K562 (cell line): Measurements from ENCODE around the gene PDZK1IP1. TPM values are rescaled to one million over a fixed set of nuclear protein-coding genes. Genes with fewer than 3 reads are reported as not detected.

Experiments
- ATAC-seq: fragments of 200-7000 bp; cut with Tn5 transposase; 3 replicates; pipeline ENCODE4 v1.9.1; 2020; ENCODE audit warnings: moderate library complexity
- BruUV-seq: library from RNA; stranded (reverse); fragments of 400-500 nt; replicated peaks from 2 replicates; lab custom pipeline; 2021; lab: Mats Ljungman, UMichigan
- CTCF ChIA-PET: fragments of 300-600 bp; formaldehyde crosslinking; extraction: SDS; loops from one replicate; lab custom pipeline; 2021; ENCODE audit warnings: low intra/inter-chr PET ratio; lab: Yijun Ruan, JAX
- POLR2A ChIA-PET: fragments of 300-600, 350-650 bp; sonication (Branson Sonifier 250); formaldehyde crosslinking; extraction: SDS; loops from one replicate; lab custom pipeline; 2021; ENCODE audit warnings: antibody characterized with exemption, inconsistent platforms; lab: Yijun Ruan, JAX
- DNase-seq, 4 experiments: peaks; one replicate each; pipeline versions ENCODE4 v3.0.0 to v3.0.0-alpha.2; 2011 to 2018; ENCODE audit warnings: low spot score in 3 of 4, mixed read lengths in 3 of 4; ENCODE audit errors: extremely low read depth in 1 of 4
- FAIRE-seq: peaks from 2 replicates; lab custom pipeline; 2011; peaks lifted over from hg19 to GRCh38; lab: Jason Lieb, UNC
- H2AFZ ChIP-seq: 2 replicates; pipeline ENCODE4 v1.6.0; 2011; ENCODE audit warnings: low read depth, low read length, control low read depth, inconsistent platforms
- H3K27ac ChIP-seq: fragments of 200-600 bp; 3 replicates; pipeline ENCODE4 v1.8.0; 2011; ENCODE audit warnings: low read depth, mild to moderate bottlenecking, control low read depth, inconsistent platforms, low read length, moderate library complexity, mixed read lengths; ENCODE audit errors: extremely low read depth
- H3K27me3 ChIP-seq, 2 experiments: fragments of 300-600 bp in 1 of 2; 2 replicates in 1 of 2; 3 replicates in 1 of 2; pipeline versions ENCODE4 v1.6.0 to v1.8.0; 2011; ENCODE audit warnings: inconsistent platforms in 2 of 2, low read length in 2 of 2, mild to moderate bottlenecking in 1 of 2, mixed read lengths in 1 of 2, moderate library complexity in 1 of 2; ENCODE audit not compliant: control insufficient read depth in 2 of 2, insufficient read depth in 2 of 2
- H3K36me3 ChIP-seq: fragments of 300-600 bp; 3 replicates; pipeline ENCODE4 v1.8.0; 2011; ENCODE audit warnings: mild to moderate bottlenecking, low read length, inconsistent platforms; ENCODE audit not compliant: control insufficient read depth, insufficient read depth
- H3K4me1 ChIP-seq, 2 experiments: fragments of 200-600 bp in 1 of 2; replicated peaks in 1 of 2; 2 replicates in 1 of 2; 3 replicates in 1 of 2; pipeline versions ENCODE4 v1.5.1 to v1.8.0; 2011; ENCODE audit warnings: inconsistent platforms in 2 of 2, low read length in 2 of 2, mild to moderate bottlenecking in 1 of 2, mixed read lengths in 1 of 2, moderate library complexity in 1 of 2; ENCODE audit not compliant: control insufficient read depth in 2 of 2, insufficient read depth in 2 of 2
- H3K4me2 ChIP-seq: 2 replicates; pipeline ENCODE4 v1.6.1; 2011; ENCODE audit warnings: low read length, control low read depth, inconsistent platforms, mixed read lengths; ENCODE audit not compliant: insufficient read depth
- H3K4me3 ChIP-seq: fragments of 200-600 bp; sonication (generic), shearing (Covaris generic); 2 replicates; pipeline ENCODE4 v1.5.1; 2016; ENCODE audit warnings: control low read depth, inconsistent platforms
- H3K79me2 ChIP-seq: fragments of 200-600 bp; 3 replicates; pipeline ENCODE4 v1.8.0; 2011; ENCODE audit warnings: low read length, inconsistent platforms; ENCODE audit not compliant: control insufficient read depth, insufficient read depth
- H3K9ac ChIP-seq, 2 experiments: 2 replicates each; pipeline versions ENCODE4 v1.6.0 to v1.6.1; 2011; ENCODE audit warnings: low read depth in 2 of 2, low read length in 2 of 2, control low read depth in 1 of 2, inconsistent platforms in 1 of 2, mild to moderate bottlenecking in 1 of 2, mixed read lengths in 1 of 2; ENCODE audit not compliant: insufficient read depth in 1 of 2
- H3K9me1 ChIP-seq: one replicate; pipeline ENCODE4 v1.6.0; 2011; ENCODE audit warnings: inconsistent platforms, mild to moderate bottlenecking, low read length, moderate library complexity; ENCODE audit not compliant: control insufficient read depth, insufficient read depth
- H3K9me3 ChIP-seq: replicated peaks from 2 replicates; pipeline ENCODE4 v1.5.1; 2011; ENCODE audit warnings: low read depth, low read length, inconsistent platforms; ENCODE audit not compliant: control insufficient read depth, insufficient read depth
- H4K20me1 ChIP-seq: replicated peaks from 2 replicates; pipeline ENCODE4 v1.6.1; 2011; ENCODE audit warnings: low read length, inconsistent platforms, mixed read lengths; ENCODE audit not compliant: control insufficient read depth, insufficient read depth
- ETV6 ChIP-seq, 3 experiments: fragments of 150-350 bp in 1 of 3; sonication (generic) in 1 of 3; formaldehyde crosslinking in 1 of 3; IDR thresholded peaks; 2 replicates each; pipeline versions ENCODE4 v1.6.1 to v1.8.0; 2014 to 2022; ENCODE audit warnings: borderline replicate concordance in 2 of 3, low read depth in 2 of 3, antibody characterized with exemption in 1 of 3, low read length in 1 of 3, mild to moderate bottlenecking in 1 of 3, missing genetic modification reagents in 1 of 3
- GABPB2 ChIP-seq: fragments of 250-450 bp; sonication (Bioruptor Pico); conservative IDR thresholded peaks from 2 replicates; pipeline ENCODE4 v1.5.1; 2021; ENCODE audit warnings: mild to moderate bottlenecking
- POLR2B ChIP-seq: fragments of 450-650 bp; IDR thresholded peaks from 2 replicates; pipeline ENCODE4 v1.6.1; 2018; ENCODE audit warnings: low read depth; ENCODE audit not compliant: partially characterized antibody
- POLR2G ChIP-seq: fragments of 200-400 bp; formaldehyde crosslinking; IDR thresholded peaks from 2 replicates; pipeline ENCODE4 v1.6.1; 2017; ENCODE audit warnings: low read depth, mild to moderate bottlenecking, antibody characterized with exemption, low read length, moderate library complexity
- RBFOX2 ChIP-seq: fragments of 200-400 bp; formaldehyde crosslinking; IDR thresholded peaks from 2 replicates; pipeline ENCODE4 v1.6.1; 2017; ENCODE audit warnings: low read depth, mild to moderate bottlenecking, low read length, moderate library complexity
- SAP30 ChIP-seq: fragments of 200-600 bp; sonication (generic); IDR thresholded peaks from 2 replicates; pipeline ENCODE4 v1.6.1; 2012; ENCODE audit warnings: borderline replicate concordance, low read depth, mild to moderate bottlenecking, moderate library complexity, low read length, control low read depth, inconsistent platforms; ENCODE audit not compliant: insufficient read depth, poor library complexity, severe bottlenecking
- STAT5A ChIP-seq: IDR thresholded peaks from 2 replicates; pipeline ENCODE4 v1.6.1; 2012; ENCODE audit warnings: low read length, inconsistent platforms, borderline replicate concordance
- ZFP1 ChIP-seq: fragments of 450-650 bp; formaldehyde crosslinking; IDR thresholded peaks from 2 replicates; pipeline ENCODE4 v1.4.0; 2020; ENCODE audit warnings: mild to moderate bottlenecking, mixed read lengths
- ZKSCAN1 ChIP-seq: fragments of 150-350 bp; IDR thresholded peaks from 2 replicates; pipeline ENCODE4 v1.6.1; 2016; ENCODE audit warnings: low read depth, low read length
- ZNF24 ChIP-seq: fragments of 450-650 bp; IDR thresholded peaks from 2 replicates; pipeline ENCODE4 v1.6.1; 2016
- ZNF436 ChIP-seq: fragments of 250-450, 450-650 bp; sonication (Bioruptor Pico); formaldehyde crosslinking; IDR thresholded peaks from 2 replicates; pipeline ENCODE4 v1.7.0; 2020; ENCODE audit warnings: mild to moderate bottlenecking
- WGBS: fragments of 100-300 bp; shearing (Covaris generic); methylation state at CpG from one replicate; pipeline ENCODE4 v1.1.6; 2016; ENCODE audit warnings: low coverage, mixed read lengths; ENCODE audit not compliant: insufficient coverage; ENCODE audit errors: missing lambda C conversion rate; 5-methylcytosine and 5-hydroxymethylcytosine counted together
- in situ Hi-C: fragments of 300-500 bp; cut with MboI; formaldehyde crosslinking; loops from 4 replicates; pipeline ENCODE4 v1.15.0; 2018; ENCODE audit warnings: inconsistent platforms, mixed read lengths
- intact Hi-C: fragments of 100-400 bp; cut with micrococcal nuclease; formaldehyde crosslinking; loops from 2 replicates; pipeline ENCODE4 v1.14.2; 2022
- polyA plus RNA-seq, 8 experiments: library from polyadenylated mRNA; depleted of rRNA in 4 of 8; stranded (reverse) in 5 of 8; unstranded in 3 of 8; fragments of >200 nt; fragmentation: Nextera tagmentation in 2 of 8; fragmentation: Illumina TruSeq in 1 of 8; extraction: Ambion mirVana in 2 of 8; extraction: Trizol in 1 of 8; gene quantifications; 2 replicates each; pipeline versions ENCODE4 v1.2.1 to v1.2.3, GENCODE V29; 2011 to 2014; ENCODE audit warnings: inconsistent platforms in 1 of 8, missing spikeins in 1 of 8
- total RNA-seq, 7 experiments: library from RNA; depleted of rRNA in 6 of 7; stranded (reverse); fragments of >200 nt in 6 of 7; fragmentation: Illumina TruSeq in 2 of 7; extraction: Trizol in 2 of 7; gene quantifications; 2 replicates each; pipeline versions ENCODE4 v1.2.1 to v1.2.3, GENCODE V29; 2011 to 2021; ENCODE audit warnings: low replicate concordance in 1 of 7
- TF ChIP-seq, protein P1 (sequence below): fragments of 250-450 bp; sonication (Bioruptor Pico); IDR thresholded peaks from 2 replicates; pipeline ENCODE4 v1.8.0; 2021; ENCODE audit warnings: borderline replicate concordance, mild to moderate bottlenecking, moderate library complexity; ENCODE audit not compliant: poor library complexity, severe bottlenecking
- TF ChIP-seq, protein P2 (sequence below): IDR thresholded peaks from 2 replicates; pipeline ENCODE4 v1.6.1; 2012; ENCODE audit warnings: low read depth, low read length, improper control_type of control experiment, borderline replicate concordance

PDZK1IP1 gene
- total and polyA plus RNA-seq, 9 of the 15 experiments (the other 6 are each of a cell fraction or from before 2014, with no cell fraction given): 0.17 to 0.68 (median 0.53) TPM; not detected in 2

DNA sequence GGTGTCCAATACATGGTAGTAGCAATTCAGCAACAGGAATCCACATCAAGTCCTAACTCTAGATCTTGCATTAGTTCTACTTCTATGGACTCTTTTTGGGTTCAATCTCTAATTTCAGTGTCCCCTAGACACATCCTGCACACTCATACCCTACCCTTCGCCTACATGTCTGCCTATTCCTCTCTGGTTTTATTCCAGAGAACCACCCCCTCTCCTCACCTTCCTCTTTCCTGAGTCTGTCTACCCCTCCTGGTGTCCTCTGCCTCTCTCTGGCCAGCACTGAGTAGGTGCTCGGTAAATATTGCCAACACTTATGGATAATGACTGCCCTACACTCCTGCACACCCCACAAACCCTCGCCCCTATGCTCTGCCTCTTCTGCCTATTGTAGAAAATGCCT, 32.6 kb upstream of the PDZK1IP1 start:
- ChIA-PET CTCF (no interaction called here), POLR2A (interaction anchor here (0.7 to 4.3 kb wide), 5 partner anchors 6 to 41 kb away, joined by 3 to 41 read pairs (median 4); no protein-coding TSS in a partner anchor)

GRCh38 chr1:47219590-47220220, 29.9 kb upstream of the PDZK1IP1 start:
- H3K27ac ChIP-seq: no peak overlapping the region
- H3K79me2 ChIP-seq: peaks cover 42% of the 10 kb centered on the region
- no peak overlapping the region for H2AFZ ChIP-seq
- 96% methylated on average over 24 of the region's 29 CpGs for WGBS
- ATAC-seq (no peak), DNase-seq (no peak), FAIRE-seq (no peak)
- POLR2A ChIA-PET: interaction anchor here (0.5 to 4.3 kb wide), 5 partner anchors 9 to 194 kb away, joined by 3 to 41 read pairs (median 5); partner anchors contain the start of gene PDZK1IP1
- no peaks in the 10 kb centered on the region for H3K27me3 ChIP-seq
- H3K9me3 ChIP-seq: no peaks in the 10 kb centered on the region
- H3K4me1 ChIP-seq: peaks cover 10 to 16% of the 10 kb centered on the region in 2 experiments; a peak in 4 of 5 replicates
- H3K9ac ChIP-seq: no peak overlapping the region
- H3K9me1 ChIP-seq: peaks cover 3% of the 10 kb centered on the region
- no peak overlapping the region for H3K4me3 ChIP-seq
- intact Hi-C loops (no loop called here), in situ Hi-C loops (no loop called here)
- BruUV-seq: no TSS peak
- no peak overlapping the region for H3K4me2 ChIP-seq
- CTCF ChIA-PET: no interaction called here
- peaks cover 38% of the 10 kb centered on the region; the same call in 1 of the 2 replicates for H4K20me1 ChIP-seq
- H3K36me3 ChIP-seq: peaks cover 95% of the 10 kb centered on the region
- TF ChIP-seq ZNF436 (CRISPR knock-in tag) (no peak), ZNF24 (no peak), POLR2G (peak; percentile 60), ETV6 (IDR thresholded peaks at IDR 0.05; ENCODE audit: borderline replicate concordance in 1 of 2, low read depth in 2 of 2, low read length in 1 of 2) (no peak), ETV6 (CRISPR knock-in tag; IDR thresholded peaks at IDR 0.05; ENCODE audit: borderline replicate concordance) (no peak), STAT5A (no peak), GABPB2 (CRISPR knock-in tag) (no peak)
- TF ChIP-seq, protein P1, sequence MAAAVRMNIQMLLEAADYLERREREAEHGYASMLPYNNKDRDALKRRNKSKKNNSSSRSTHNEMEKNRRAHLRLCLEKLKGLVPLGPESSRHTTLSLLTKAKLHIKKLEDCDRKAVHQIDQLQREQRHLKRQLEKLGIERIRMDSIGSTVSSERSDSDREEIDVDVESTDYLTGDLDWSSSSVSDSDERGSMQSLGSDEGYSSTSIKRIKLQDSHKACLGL (CRISPR knock-in tag): no peak
- TF ChIP-seq, protein P2, sequence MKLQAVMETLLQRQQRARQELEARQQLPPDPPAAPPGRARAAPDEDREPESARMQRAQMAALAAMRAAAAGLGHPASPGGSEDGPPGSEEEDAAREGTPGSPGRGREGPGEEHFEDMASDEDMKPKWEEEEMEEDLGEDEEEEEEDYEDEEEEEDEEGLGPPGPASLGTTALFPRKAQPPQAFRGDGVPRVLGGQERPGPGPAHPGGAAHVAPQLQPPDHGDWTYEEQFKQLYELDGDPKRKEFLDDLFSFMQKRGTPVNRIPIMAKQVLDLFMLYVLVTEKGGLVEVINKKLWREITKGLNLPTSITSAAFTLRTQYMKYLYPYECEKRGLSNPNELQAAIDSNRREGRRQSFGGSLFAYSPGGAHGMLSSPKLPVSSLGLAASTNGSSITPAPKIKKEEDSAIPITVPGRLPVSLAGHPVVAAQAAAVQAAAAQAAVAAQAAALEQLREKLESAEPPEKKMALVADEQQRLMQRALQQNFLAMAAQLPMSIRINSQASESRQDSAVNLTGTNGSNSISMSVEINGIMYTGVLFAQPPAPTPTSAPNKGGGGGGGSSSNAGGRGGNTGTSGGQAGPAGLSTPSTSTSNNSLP: no peak

More for the DNA sequence above, 32.6 kb upstream of the PDZK1IP1 start:
- no peak overlapping the region for H2AFZ ChIP-seq
- H3K4me3 ChIP-seq: no peak overlapping the region
- intact Hi-C loops: no loop called here
- H3K9me1 ChIP-seq: peaks cover 16% of the 10 kb centered on the region
- ATAC-seq (no peak), DNase-seq (peak in 1 of 4 experiments; percentile 6), FAIRE-seq (peak; percentile 62)
- H3K27me3 ChIP-seq: no peaks in the 10 kb centered on the region
- peaks cover 68% of the 10 kb centered on the region for H3K79me2 ChIP-seq
- no peak overlapping the region; a peak in 1 of 4 replicates for H3K9ac ChIP-seq
- no TSS peak for BruUV-seq
- H3K4me1 ChIP-seq: peaks cover 21 to 28% of the 10 kb centered on the region in 2 experiments; a peak in 4 of 5 replicates
- in situ Hi-C loops: no loop called here
- peaks cover 94% of the 10 kb centered on the region for H3K36me3 ChIP-seq
- no peak overlapping the region for H3K27ac ChIP-seq
- no peaks in the 10 kb centered on the region for H3K9me3 ChIP-seq
- H4K20me1 ChIP-seq: peaks cover 28% of the 10 kb centered on the region; the same call in 1 of the 2 replicates
- WGBS: 97% methylated on average over 3 of the region's 3 CpGs
- no peak overlapping the region for H3K4me2 ChIP-seq
- TF ChIP-seq RBFOX2 (0 out of 2 replicates have a peak, but pooled peaks have one; percentile 3), POLR2B (peak; percentile 18), ZFP1 (no peak), SAP30 (no peak), ZKSCAN1 (peak; percentile 82)
- TF ChIP-seq, all 486 proteins: peak for 3
